SK-N-SH treated with all-trans-retinoic acid at 6 μM for 48 hours (cell line): ENCODE measurements around the gene SHF.

Experiments used
- ATAC-seq: fragments of 200-7000 bp; cut with Tn5 transposase; 3 replicates; pipeline ENCODE4 v1.9.1; 2020; ENCODE audit warnings: mild to moderate bottlenecking, moderate library complexity
- ARNTL ChIP-seq: fragments of 450-650 bp; formaldehyde crosslinking; IDR thresholded peaks from 2 replicates; pipeline ENCODE4 v1.5.0; 2020; ENCODE audit warnings: low read depth, mild to moderate bottlenecking, moderate library complexity, borderline replicate concordance
- BACH2 ChIP-seq: fragments of 250-450 bp; sonication (Bioruptor Pico); IDR thresholded peaks from 2 replicates; pipeline ENCODE4 v1.9.0; 2021; ENCODE audit warnings: mild to moderate bottlenecking, borderline replicate concordance
- CSDC2 ChIP-seq: fragments of 250-450 bp; sonication (Bioruptor Pico); IDR thresholded peaks from 2 replicates; pipeline ENCODE4 v1.5.0; 2020; ENCODE audit warnings: mild to moderate bottlenecking, moderate library complexity
- CSRNP3 ChIP-seq: fragments of 250-450 bp; sonication (Bioruptor Pico); IDR thresholded peaks from 2 replicates; pipeline ENCODE4 v1.5.1; 2021; ENCODE audit warnings: mild to moderate bottlenecking, moderate library complexity
- ESRRG ChIP-seq: fragments of 250-450 bp; sonication (Bioruptor Pico); IDR thresholded peaks from 2 replicates; pipeline ENCODE4 v1.6.1; 2021; ENCODE audit warnings: mild to moderate bottlenecking
- GLIS3 ChIP-seq: fragments of 250-450 bp; sonication (Bioruptor Pico); IDR thresholded peaks from 2 replicates; pipeline ENCODE4 v1.5.0; 2020; ENCODE audit warnings: mild to moderate bottlenecking, moderate library complexity
- ISL1 ChIP-seq: fragments of 250-450 bp; sonication (Bioruptor Pico); IDR thresholded peaks from 2 replicates; pipeline ENCODE4 v2.1.2; 2022; ENCODE audit warnings: mild to moderate bottlenecking, moderate library complexity
- PATZ1 ChIP-seq: fragments of 250-450 bp; sonication (Bioruptor Pico); IDR thresholded peaks from 2 replicates; pipeline ENCODE4 v1.8.0; 2020; ENCODE audit warnings: mild to moderate bottlenecking, moderate library complexity, borderline replicate concordance
- POU6F1 ChIP-seq: fragments of 250-450 bp; sonication (Bioruptor Pico); IDR thresholded peaks from 2 replicates; pipeline ENCODE4 v1.8.0; 2021; ENCODE audit warnings: low read depth, mild to moderate bottlenecking, moderate library complexity, borderline replicate concordance
- PPARA ChIP-seq: fragments of 250-450 bp; sonication (Bioruptor Pico); IDR thresholded peaks from 2 replicates; pipeline ENCODE4 v1.5.0; 2020; ENCODE audit warnings: mild to moderate bottlenecking, borderline replicate concordance
- RARB ChIP-seq: fragments of 250-450 bp; sonication (Bioruptor Pico); IDR thresholded peaks from 2 replicates; pipeline ENCODE4 v1.8.0; 2021; ENCODE audit warnings: mild to moderate bottlenecking, moderate library complexity
- SNAI2 ChIP-seq: fragments of 250-450 bp; sonication (Bioruptor Pico); IDR thresholded peaks from 2 replicates; pipeline ENCODE4 v1.5.0; 2020; ENCODE audit warnings: mild to moderate bottlenecking, moderate library complexity
- TCF4 ChIP-seq: fragments of 250-450 bp; sonication (Bioruptor Pico); IDR thresholded peaks from 2 replicates; pipeline ENCODE4 v1.8.0; 2021; ENCODE audit warnings: mild to moderate bottlenecking, moderate library complexity, borderline replicate concordance
- TOX ChIP-seq: fragments of 250-450 bp; sonication (Bioruptor Pico); IDR thresholded peaks from 2 replicates; pipeline ENCODE4 v1.8.0; 2021; ENCODE audit warnings: mild to moderate bottlenecking, moderate library complexity, borderline replicate concordance
- TSHZ2 ChIP-seq: fragments of 250-450 bp; sonication (Bioruptor Pico); IDR thresholded peaks from 2 replicates; pipeline ENCODE4 v1.5.0; 2020; ENCODE audit warnings: mild to moderate bottlenecking, moderate library complexity
- ZC3H10 ChIP-seq: fragments of 250-450 bp; sonication (Bioruptor Pico); IDR thresholded peaks from 2 replicates; pipeline ENCODE4 v1.5.1; 2021; ENCODE audit warnings: mild to moderate bottlenecking, moderate library complexity
- ZFP3 ChIP-seq: fragments of 250-450 bp; sonication (Bioruptor Pico); IDR thresholded peaks from 2 replicates; pipeline ENCODE4 v1.5.0; 2020; ENCODE audit warnings: mild to moderate bottlenecking, moderate library complexity
- ZFP30 ChIP-seq: fragments of 450-650 bp; formaldehyde crosslinking; IDR thresholded peaks from 2 replicates; pipeline ENCODE4 v1.5.0; 2022; ENCODE audit warnings: mild to moderate bottlenecking, moderate library complexity
- ZNF565 ChIP-seq: fragments of 450-650 bp; formaldehyde crosslinking; conservative IDR thresholded peaks from 2 replicates; pipeline ENCODE4 v1.5.0; 2020; ENCODE audit warnings: low read depth, mild to moderate bottlenecking, moderate library complexity
- ZNF8 ChIP-seq: fragments of 450-650 bp; formaldehyde crosslinking; IDR thresholded peaks from 2 replicates; pipeline ENCODE4 v1.5.0; 2020; ENCODE audit warnings: mild to moderate bottlenecking, moderate library complexity

Gene SHF

GRCh38 chr15:45161666-45162065 lies 26.1 kb downstream of the SHF start:
- ATAC-seq: no peak
- TF ChIP-seq RARB (CRISPR knock-in tag) (no peak), ZC3H10 (CRISPR knock-in tag) (no peak), ISL1 (CRISPR knock-in tag) (no peak), ZNF565 (CRISPR knock-in tag) (no peak), POU6F1 (CRISPR knock-in tag) (no peak)

- TF ChIP-seq ARNTL (no peak), PPARA (no peak), ZFP30 (CRISPR knock-in tag) (no peak), ZC3H10 (CRISPR knock-in tag) (no peak), TSHZ2 (CRISPR knock-in tag) (no peak), TCF4 (CRISPR knock-in tag) (no peak), SNAI2 (CRISPR knock-in tag) (no peak), BACH2 (no peak), RARB (CRISPR knock-in tag) (no peak)
- ATAC-seq: no peak
Measured at GRCh38 chr15:45157974-45158373, 29.8 kb downstream of the SHF start.

GRCh38 chr15:45156744-45157455 lies 30.9 kb downstream of the SHF start:
- no peak for ATAC-seq
- TF ChIP-seq SNAI2 (CRISPR knock-in tag): no peak
- TF ChIP-seq GLIS3 (CRISPR knock-in tag): no peak
- TF ChIP-seq ZNF565 (CRISPR knock-in tag): no peak
- no peak for TF ChIP-seq TOX
- no peak for TF ChIP-seq BACH2
- TF ChIP-seq ZC3H10 (CRISPR knock-in tag): no peak
- TF ChIP-seq ZFP3 (CRISPR knock-in tag): no peak
- no peak for TF ChIP-seq ZNF8 (CRISPR knock-in tag)
- TF ChIP-seq CSRNP3 (CRISPR knock-in tag): no peak
- TF ChIP-seq ARNTL: no peak
- TF ChIP-seq CSDC2: no peak
- TF ChIP-seq PATZ1 (CRISPR knock-in tag): no peak
- TF ChIP-seq ESRRG (CRISPR knock-in tag): no peak
- TF ChIP-seq ISL1 (CRISPR knock-in tag): no peak

- ATAC-seq: no peak
Measured at GRCh38 chr15:45155739-45156138, 32.0 kb downstream of the SHF start.

More at GRCh38 chr15:45155739-45156138, 32.0 kb downstream of the SHF start:
- no peak for TF ChIP-seq ZNF8 (CRISPR knock-in tag)
- TF ChIP-seq ZFP30 (CRISPR knock-in tag): no peak
- no peak for TF ChIP-seq ISL1 (CRISPR knock-in tag)
- TF ChIP-seq ZC3H10 (CRISPR knock-in tag): no peak
- no peak for TF ChIP-seq TCF4 (CRISPR knock-in tag)
- no peak for TF ChIP-seq PPARA
- no peak for TF ChIP-seq TOX
